Measurements from ENCODE around the gene TBCCD1. TPM values are rescaled to one million over a fixed set of nuclear protein-coding genes. Genes with fewer than 3 reads are reported as not detected.

TBCCD1 gene, protein sequence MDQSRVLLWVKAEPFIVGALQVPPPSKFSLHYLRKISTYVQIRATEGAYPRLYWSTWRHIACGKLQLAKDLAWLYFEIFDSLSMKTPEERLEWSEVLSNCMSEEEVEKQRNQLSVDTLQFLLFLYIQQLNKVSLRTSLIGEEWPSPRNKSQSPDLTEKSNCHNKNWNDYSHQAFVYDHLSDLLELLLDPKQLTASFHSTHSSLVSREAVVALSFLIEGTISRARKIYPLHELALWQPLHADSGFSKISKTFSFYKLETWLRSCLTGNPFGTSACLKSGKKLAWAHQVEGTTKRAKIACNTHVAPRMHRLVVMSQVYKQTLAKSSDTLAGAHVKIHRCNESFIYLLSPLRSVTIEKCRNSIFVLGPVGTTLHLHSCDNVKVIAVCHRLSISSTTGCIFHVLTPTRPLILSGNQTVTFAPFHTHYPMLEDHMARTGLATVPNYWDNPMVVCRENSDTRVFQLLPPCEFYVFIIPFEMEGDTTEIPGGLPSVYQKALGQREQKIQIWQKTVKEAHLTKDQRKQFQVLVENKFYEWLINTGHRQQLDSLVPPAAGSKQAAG
- total RNA-seq = 13.1 TPM
- long read RNA-seq, transcript TBCCD1-201 (8 exons, 2,441 nt) = major isoform, 54 of 64 reads
- long read RNA-seq, partial matches to known transcripts = 5 of 64 reads
- long read RNA-seq, other reads (novel, unspliced or antisense) = 5 of 64 reads

DNA sequence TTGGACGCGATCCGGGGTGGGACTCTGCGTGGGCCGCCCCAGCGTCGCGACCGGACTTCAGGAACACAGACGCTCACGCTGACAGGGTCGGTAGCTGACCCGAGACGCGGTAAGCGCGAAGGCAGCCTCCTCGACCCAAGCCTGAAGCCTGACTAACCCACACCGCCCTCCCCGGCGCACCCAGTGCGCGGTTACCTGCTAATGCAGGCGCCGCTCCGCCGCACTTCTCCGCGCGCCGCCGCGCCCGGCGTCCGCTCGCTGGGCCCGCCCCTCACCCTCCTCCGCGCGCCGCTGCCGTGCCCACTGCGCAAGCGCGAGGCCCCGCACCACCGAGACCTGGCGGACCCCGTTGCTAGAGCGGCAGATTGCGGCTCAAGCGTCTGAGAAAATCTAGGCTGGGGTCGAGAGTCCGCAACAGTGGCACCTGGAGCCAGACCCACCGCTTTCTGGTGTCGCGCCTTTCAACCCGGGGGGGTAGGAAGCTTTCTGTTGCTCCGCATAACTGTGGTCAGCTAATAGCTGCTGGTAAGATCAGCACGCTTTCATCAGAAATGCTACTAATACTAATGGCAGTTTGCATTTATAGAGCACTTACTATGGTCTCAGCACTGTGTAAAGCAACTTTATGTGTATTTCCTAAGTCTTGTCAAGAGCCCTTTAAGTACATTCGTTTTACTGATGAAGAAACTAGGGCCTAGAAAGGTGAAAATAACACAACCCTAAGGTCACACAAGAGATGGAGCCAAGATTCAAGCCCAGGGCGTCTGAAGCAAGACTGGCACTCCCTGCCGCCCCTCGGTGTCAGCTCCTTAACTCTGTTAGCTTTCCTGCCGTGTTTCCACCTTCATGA is at the start of gene TBCCD1:
TBCCD1 (minus strand) TSS at position 268 of the 850 bp plus-strand sequence. CDS start 3,010 bp downstream, outside the sequence.
- peak; percentile 98 for DNase-seq (ENCODE audit: low spot score)

DNA sequence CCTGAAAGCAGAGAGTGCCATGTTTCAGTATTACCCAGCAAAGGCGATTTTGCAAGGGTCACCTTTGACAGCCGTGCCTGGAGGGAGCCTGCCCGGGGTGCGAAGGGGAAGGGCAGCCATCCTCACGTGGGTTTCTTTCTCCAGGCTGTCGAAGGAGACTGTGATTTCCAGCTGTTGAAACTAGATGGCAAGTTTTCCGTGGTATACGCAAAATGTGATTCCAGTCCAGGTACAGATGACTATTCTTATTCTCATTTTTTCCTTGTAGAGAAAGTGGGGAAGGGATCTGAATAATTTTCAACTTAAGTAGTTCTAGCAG is 49.1 kb upstream of the TBCCD1 start:
- DNase-seq (ENCODE audit: low spot score) = no peak

DNA sequence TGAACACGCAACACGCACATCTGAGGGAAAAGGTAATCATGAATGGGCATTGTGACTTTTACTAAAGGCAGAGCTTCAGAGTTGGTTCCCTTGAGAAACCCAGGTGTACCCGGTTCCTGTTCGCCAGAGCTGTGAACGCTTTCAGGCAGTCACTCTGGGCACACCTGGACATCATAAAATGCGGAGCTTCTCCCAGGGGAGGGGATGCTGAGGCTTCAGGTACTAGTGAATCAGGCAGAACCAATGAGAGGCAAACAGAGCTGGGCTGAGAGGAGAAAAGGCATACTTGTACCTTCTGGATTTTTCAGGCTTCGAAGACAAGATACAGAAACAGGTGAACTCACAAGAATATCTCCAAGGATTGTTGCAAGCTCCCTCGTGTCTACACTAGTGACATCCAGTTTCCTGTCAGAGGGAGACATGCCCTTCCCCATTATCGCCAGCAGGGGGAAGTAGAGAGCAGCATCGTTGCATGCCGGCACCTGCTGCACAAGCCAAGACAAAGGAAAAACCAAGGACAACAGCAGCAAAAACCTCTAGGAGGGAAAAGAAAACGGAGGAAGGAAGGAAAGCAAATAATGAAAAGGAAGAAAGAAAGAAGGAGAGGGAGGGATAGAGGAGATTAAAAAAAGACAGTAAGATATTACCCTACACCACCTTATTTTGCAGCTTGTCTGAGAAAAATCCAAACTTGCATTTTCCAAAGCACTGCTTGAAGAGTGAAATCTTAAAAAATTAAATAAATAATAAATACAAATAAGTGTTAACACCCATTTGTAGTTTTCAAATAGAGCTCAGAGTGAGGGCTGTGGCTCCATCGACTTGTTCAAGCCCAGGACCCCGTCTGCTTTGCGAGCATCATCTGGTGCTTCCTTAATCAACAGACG is 47.7 kb upstream of the TBCCD1 start:
- DNase-seq (ENCODE audit: low spot score) = no peak

DNA sequence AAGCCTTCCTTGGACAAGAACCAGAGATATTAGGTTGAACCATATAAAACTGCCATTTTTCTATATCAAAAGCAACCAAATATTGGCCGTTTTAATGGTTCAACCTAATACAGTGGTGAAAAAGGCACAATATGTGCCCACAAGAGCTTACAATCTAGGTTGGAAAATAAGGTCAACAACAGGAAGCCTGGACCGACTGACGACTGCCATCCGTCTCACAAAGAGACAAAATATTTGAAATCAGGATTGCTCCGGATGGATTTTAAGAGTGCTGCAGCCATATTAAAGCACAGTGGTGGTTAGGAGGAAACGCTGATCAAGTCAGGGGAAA is 47.1 kb upstream of the TBCCD1 start:
- DNase-seq (ENCODE audit: low spot score) = no peak

DNA sequence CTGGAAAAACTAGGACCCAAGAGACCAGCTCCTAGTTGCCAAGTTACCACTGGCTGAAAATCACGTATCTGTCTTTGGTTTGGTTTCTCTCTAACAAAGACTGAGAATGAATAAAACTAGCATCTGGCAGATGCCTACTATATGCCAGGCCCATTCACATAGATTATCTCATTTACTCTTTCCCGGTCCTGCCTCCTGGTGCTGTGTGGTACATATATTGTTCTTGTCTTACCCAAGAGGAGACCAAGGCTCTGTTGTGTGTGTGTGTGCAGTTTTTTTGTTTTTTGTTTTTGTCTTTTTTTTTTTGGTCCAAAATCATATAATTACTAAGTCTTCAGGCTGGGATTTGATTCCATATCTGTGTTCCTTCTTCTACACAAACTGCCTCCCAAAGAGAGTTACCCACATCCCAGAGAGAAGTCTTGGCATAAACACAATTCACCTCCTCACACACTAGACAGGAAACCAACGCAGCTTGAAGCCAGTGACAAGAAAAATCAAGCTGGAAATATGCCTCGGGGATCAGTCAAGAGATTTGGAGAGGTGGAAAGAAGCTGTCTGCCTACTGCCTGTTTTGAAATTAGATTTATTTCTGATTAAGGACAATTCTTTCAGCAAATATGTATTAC is 46.6 kb upstream of the TBCCD1 start:
- no peak for DNase-seq (ENCODE audit: low spot score)

DNA sequence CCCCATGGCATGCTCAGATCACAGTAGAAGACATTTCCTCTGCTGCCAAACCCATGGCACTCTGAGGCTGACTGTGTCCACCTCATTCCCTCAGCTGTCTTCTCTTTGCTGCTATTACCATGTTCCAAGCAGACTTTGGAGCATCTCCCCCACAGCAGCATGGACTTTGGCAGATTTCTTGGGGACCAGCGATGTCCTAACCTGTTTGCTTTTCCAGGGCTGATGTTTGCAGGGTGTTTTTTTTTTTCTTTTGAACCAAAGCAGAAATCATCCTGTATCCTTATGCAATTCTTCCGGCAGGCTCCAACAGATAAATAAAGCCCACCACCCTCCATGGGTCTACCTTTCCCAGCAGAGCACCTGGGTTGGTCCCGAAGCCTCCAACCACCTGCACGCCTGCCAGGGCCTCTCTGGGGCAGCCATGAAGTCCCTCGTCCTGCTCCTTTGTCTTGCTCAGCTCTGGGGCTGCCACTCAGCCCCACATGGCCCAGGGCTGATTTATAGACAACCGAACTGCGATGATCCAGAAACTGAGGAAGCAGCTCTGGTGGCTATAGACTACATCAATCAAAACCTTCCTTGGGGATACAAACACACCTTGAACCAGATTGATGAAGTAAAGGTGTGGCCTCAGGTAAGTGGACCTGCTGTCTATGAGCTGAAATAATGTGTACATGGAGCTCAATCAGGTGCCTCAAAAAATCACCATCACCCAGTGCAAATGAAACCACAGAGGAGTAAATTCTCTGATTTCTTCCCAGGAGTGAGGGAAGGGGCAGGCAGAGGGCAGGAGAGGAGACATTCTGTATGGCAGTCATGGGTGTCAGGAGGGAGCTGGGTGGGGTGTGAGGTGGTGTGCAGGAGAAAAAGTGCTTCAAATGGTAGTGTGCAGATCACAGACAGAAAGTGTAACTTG is 45.8 kb upstream of the TBCCD1 start, which contains the start of gene AHSG:
AHSG (plus strand) TSS at position 340 of the 916 bp plus-strand sequence; CDS start at position 422, 82 bp downstream.
- no peak for DNase-seq (ENCODE audit: low spot score)

DNA sequence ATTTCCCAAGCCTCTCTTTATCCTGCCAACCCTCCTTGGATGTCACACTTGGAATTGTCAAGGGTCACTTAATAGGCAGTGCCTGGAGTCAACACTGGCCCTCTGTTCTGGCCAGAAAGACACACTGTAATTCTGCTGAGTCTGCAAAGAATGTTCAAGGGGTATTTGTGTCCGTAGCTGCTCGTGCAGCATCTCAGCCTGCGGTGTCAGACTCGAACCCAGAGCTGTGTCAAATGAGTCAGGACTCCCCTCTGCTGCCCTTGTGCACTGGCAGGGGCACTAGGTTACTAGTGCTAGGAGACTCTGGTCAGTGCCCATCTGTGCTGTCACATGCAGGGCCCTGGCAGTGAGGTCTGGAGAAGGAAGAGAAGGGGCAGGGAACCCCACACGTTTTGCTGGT is 44.9 kb upstream of the TBCCD1 start:
- no peak for DNase-seq (ENCODE audit: low spot score)

DNA sequence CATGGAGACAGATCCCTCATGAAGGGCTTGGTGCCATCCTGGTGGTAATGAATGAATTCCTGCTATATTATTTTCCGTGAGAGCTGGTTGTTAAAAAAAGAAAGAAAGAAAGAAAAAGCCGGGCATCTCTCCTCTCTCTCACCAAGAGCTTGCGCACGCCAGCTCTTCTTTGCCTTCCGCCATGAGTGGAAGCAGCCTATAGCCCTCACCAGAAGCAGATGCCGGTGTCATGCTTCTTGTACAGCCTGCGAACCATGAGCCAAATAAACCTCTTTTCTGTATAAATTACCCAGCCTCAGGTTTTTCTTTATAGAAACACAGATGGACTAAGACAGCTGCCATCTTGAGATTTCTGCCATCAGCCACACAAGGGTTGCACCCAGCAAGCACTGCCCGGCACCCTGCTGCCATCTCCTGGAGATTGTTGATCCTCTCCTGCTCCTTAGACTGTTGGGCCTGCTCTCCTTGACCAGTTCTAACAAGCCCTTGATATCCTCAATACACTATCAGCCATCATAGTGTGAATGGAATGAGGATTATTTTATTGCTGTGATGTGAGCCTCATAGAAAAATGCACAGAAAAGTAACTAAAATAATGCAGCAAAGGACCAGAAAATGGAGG is 42.2 kb upstream of the TBCCD1 start:
- DNase-seq (ENCODE audit: low spot score) = no peak

DNA sequence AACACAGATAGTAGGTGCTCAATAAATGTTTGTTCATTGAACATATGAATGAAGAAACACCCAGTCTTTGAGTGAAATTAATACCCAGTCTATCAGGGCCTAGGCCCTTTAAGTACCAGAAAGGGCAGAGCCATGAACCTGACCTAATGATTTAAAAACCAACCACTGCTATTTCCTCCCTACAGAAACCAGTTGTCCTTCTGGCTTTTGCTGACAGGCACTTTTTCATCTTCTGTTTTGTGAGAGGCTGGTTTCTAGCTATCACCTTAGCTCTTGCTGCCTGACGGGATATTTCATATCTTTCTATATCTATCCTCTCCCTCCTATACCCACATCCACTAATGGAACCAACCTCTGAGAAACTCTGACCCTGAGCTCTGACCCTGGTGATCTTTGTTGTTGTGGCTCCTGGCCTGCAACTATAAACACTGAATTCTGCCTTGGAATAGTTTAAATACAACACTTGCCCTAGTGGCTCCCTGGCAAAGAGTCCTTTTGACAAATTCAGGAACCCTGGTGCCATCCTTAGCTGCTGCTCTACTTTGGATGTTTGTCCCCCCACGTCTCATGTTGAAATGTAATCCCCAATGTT is 41.6 kb upstream of the TBCCD1 start:
- no peak for DNase-seq (ENCODE audit: low spot score)

DNA sequence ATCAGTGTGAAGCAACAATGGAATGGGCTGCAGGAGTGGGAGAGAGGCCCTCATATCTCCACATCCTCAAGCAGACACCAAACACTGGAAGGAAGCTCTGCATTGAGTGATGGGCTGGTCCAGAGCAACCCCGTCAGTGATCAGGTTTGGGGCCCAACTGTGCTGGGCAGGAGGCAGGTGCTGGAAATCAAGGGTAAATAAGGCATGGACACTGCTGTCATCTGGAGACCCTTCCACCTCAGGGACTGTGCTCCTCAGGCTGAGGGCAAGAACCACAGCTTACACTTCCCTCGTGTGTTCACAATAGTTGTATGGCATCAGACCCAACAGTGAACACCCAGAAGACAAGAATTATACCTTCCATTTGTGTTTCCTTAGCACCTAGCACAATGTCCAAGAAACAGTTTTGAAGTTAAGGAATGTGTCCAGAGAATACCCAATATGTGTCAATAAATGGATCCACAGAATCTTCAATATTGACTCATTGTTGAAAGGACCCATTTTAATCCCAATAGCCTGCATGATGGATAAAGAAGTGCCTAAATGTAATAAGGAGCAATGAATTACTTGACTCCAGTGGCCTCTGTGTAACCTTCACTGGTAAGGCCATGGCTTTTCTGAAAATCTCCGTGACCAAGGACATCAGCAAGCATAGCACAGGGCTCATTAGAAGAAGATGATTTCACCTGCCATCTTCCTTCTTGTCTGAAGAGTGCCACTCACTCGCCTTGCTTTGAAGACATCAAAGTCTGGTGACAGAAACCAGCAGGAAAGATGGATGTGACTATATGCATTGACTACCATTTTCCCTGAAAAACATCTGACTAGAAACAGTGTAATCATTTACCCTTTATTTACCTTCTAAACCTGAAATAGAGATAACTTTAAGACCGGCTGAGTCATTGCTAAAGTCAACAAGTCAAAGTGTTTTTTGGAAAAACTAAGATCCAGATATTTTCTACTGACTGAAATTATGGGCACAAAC is 38.7 kb upstream of the TBCCD1 start:
- no peak for DNase-seq (ENCODE audit: low spot score)

DNA sequence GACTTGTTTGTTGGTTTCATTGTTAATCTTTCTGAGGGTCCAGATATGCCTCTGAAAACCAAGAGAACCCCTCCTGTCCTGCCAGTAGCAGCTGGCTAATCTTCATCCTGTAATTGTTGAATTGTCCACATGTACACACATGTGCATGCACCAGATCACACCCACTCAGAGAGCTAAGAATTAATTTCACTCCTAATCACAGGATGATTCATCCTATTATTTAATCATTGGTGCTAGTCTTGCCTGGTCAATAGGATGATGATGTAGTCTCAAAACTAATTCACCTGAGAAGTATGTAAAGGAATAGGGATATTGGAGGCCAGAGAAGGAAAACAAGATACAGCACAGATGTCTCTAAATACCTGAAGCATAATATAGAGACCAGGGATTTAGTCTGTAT is 37.9 kb upstream of the TBCCD1 start:
- DNase-seq (ENCODE audit: low spot score) = no peak

DNA sequence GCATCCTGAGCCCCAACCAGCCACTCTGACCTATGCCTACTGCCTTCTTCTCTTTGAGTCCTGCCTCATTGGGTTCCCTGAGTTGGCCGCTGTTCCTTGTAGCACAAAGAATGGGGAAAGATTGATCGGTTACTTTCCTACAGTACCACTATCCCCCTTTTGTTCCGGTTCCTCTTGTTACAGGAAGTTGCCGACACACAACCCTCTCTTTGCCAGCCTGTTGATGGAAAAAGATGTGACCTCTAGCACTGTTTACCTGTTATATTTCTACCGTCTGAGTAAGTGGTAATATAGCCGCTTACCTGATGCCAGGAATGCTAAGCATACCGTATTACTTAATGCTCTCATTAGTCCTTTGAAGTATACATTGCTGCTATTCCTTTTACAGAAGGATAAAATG is 36.0 kb upstream of the TBCCD1 start:
- no peak for DNase-seq (ENCODE audit: low spot score)

DNA sequence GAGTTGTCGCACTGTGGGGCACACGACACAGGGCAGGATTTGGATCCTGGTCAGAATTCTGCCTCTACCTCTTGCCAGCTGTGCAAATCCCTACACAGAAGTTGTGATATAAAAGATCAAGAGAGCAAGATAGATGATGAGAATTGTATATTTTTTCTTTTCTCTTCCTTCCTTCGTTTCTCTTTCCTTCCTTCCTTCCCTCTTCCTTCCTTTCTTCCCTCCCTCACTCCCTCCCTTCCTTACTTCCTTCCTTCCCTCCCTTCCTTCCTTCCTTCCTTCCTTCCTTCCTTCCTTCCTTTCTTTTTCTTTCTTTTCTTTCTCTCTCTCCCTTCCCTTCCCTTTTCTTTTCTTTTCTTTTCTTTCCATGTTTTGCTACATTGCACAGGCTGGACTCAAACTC is 33.8 kb upstream of the TBCCD1 start:
- no peak for DNase-seq (ENCODE audit: low spot score)

DNA sequence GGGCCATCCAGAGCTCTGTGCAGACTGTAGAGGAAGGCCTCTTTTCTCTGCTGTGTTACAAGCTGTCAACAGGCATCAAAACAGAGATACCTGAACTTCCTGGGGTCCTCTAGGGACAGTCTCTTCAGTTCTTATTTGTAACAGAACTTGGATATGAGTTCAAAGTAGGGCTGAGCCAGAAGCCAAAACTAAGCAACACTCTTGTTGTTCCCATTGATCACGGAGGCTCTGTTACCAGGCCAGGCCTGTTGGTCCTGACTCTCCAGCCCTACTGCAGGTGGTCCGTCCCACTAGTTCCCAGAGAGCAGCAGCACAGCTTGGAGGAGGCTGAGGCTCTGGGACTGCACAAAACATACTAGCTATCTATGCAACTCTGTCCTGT is 32.6 kb upstream of the TBCCD1 start:
- no peak for DNase-seq (ENCODE audit: low spot score)

DNA sequence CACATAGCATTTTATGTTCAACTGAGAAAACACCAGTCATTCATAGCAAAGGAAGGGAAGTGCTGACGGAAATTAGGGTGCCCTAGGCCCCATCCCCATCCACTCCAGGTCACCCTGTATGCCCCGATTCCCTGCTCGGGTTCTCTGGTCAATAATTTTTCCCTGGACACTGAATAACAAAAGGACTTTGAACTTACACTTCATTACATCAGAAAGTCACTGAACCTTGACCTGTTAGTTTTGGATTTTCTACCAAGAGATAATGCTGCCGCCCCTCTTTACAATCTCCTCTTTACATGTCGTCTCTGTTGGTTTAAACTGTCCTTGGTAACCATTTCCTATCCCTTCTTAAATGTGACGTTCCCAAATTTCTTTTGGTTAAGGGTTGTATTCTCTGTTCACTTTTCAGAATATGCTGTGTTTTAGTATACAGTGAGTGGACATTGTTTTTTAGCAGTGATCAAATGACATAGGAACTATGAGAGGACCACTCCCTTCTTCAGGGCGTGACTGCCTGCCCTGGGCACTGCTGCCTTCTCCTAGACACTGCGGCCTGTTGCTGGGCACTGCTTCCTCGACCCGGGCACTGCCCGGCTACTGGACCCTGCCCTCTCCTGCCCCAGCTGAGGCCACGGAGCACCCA is 32.1 kb upstream of the TBCCD1 start:
- no peak for DNase-seq (ENCODE audit: low spot score)

DNA sequence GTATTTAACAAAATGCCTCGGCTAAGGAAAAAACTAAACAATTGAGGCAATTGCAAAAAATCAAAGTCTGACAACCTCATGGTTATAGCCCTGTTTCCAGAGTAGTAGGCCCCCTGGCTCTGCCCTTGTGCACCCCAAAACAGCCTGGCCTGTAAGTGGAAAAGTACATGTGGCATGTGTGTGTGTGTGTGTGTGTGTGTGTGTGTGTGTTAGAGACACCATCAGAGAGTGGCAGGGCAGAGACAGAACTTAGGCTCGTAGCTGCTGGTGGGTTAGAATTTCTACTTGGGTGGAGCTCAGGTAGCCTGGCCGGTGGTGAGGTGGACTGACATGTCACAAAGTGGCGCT is 31.6 kb upstream of the TBCCD1 start:
- no peak for DNase-seq (ENCODE audit: low spot score)
